Fibroblast of pulmonary artery (primary cell): ENCODE data around the gene LYPD6.

Experiments used
- DNase-seq: peaks from one replicate; pipeline ENCODE4 v3.0.0-alpha.2; 2010; ENCODE audit warnings: low read depth
- H3K4me3 ChIP-seq: replicated peaks from 2 replicates; pipeline ENCODE4 v1.5.1; 2011; ENCODE audit warnings: low read depth, mild to moderate bottlenecking, control low read depth, low read length, moderate library complexity
- CTCF ChIP-seq: IDR thresholded peaks from 2 replicates; pipeline ENCODE4 v1.5.1; 2011; ENCODE audit warnings: mild to moderate bottlenecking, control low read depth, low read length, inconsistent platforms; ENCODE audit errors: missing control alignments

Gene LYPD6

GRCh38 chr2:149394864-149395263, 64.5 kb downstream of the LYPD6 start:
- no peak overlapping the region for H3K4me3 ChIP-seq
- TF ChIP-seq CTCF = no peak
- DNase-seq = no peak

- no peak overlapping the region for H3K4me3 ChIP-seq
- TF ChIP-seq CTCF = no peak
- no peak for DNase-seq
Observed at GRCh38 chr2:149399934-149400615, 69.7 kb downstream of the LYPD6 start.

- no peak for TF ChIP-seq CTCF
Observed at GRCh38 chr2:149400997-149401396, 70.6 kb downstream of the LYPD6 start.

GRCh38 chr2:149409506-149409905, 79.1 kb downstream of the LYPD6 start:
- no peak overlapping the region for H3K4me3 ChIP-seq
- no peak for TF ChIP-seq CTCF
- DNase-seq = no peak

More at GRCh38 chr2:149400997-149401396, 70.6 kb downstream of the LYPD6 start:
- H3K4me3 ChIP-seq = no peak overlapping the region
- DNase-seq = no peak

- DNase-seq = no peak
- no peak overlapping the region for H3K4me3 ChIP-seq
- TF ChIP-seq CTCF = no peak
Observed at GRCh38 chr2:149410701-149411484, 80.5 kb downstream of the LYPD6 start.

- H3K4me3 ChIP-seq = no peak overlapping the region
- no peak for DNase-seq
- TF ChIP-seq CTCF = no peak
Observed at GRCh38 chr2:149413487-149413886, 83.1 kb downstream of the LYPD6 start.
